Measurements from ENCODE around the gene IFIT5.
"Not testable (repeated sequence)": the region's sequence is repeated elsewhere in the genome, so short reads cannot be mapped to it uniquely, and the experiment has no call there.

IFIT5 gene

GRCh38 chr10:89426230-89426868 lies 12.0 kb downstream of the IFIT5 start:
- in situ Hi-C loops (cut with MboI; ENCODE audit: low sequenced_read_pairs) = loop anchor here (10.0 kb wide), 1 partner anchor 128 kb away; no protein-coding TSS in a partner anchor

DNA sequence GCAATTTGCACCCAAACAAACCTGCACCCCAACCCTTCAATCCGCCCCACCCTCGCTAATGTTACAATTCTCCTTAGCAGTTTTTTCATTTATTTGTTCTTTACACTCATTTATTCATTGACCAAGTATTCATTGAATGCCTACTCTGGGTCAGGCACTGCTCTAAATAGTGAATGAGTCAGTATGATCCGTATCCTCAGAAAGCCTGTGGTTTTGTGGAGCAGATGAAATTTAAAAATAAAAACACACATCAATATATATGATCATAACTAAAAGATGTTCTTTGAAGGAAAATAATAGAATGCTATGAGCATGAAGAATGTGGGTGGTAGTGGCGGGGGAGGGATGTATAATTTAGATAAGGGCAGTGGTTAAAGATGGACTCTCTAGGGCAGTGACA lies 13.3 kb downstream of the IFIT5 start:
- in situ Hi-C loops (cut with MboI; ENCODE audit: low sequenced_read_pairs) = loop anchor here (10.0 kb wide), 1 partner anchor 127 kb away; no protein-coding TSS in a partner anchor

- in situ Hi-C loops (cut with MboI; ENCODE audit: low sequenced_read_pairs) = loop anchor here (10.0 kb wide), 1 partner anchor 126 kb away; no protein-coding TSS in a partner anchor
These were observed 14.5 kb downstream of the IFIT5 start for GRCh38 chr10:89428877-89429276.

DNA sequence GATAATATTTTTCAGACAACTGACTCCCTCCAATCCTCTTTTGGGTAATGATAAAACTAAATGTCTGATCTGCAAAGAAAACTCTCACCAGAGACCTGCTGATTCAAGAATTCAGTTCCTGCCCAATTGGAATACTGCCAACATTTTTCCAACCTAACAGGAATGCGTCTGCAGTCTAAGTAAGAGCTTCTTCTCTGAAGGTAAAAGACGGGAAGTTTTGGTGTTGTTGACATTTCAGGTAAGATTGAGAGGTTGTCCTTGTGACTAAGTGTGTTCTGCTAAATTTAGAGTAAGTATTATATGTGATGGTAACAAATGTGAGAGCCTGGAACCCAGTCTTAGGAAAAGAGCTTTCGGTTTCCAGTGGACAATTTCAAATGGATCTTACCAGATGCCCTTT lies 17.6 kb downstream of the IFIT5 start:
- in situ Hi-C loops (cut with MboI; ENCODE audit: low sequenced_read_pairs) = no loop called here

- in situ Hi-C loops (cut with MboI; ENCODE audit: low sequenced_read_pairs) = no loop called here
These were observed 24.2 kb downstream of the IFIT5 start for GRCh38 chr10:89438525-89438924.

DNA sequence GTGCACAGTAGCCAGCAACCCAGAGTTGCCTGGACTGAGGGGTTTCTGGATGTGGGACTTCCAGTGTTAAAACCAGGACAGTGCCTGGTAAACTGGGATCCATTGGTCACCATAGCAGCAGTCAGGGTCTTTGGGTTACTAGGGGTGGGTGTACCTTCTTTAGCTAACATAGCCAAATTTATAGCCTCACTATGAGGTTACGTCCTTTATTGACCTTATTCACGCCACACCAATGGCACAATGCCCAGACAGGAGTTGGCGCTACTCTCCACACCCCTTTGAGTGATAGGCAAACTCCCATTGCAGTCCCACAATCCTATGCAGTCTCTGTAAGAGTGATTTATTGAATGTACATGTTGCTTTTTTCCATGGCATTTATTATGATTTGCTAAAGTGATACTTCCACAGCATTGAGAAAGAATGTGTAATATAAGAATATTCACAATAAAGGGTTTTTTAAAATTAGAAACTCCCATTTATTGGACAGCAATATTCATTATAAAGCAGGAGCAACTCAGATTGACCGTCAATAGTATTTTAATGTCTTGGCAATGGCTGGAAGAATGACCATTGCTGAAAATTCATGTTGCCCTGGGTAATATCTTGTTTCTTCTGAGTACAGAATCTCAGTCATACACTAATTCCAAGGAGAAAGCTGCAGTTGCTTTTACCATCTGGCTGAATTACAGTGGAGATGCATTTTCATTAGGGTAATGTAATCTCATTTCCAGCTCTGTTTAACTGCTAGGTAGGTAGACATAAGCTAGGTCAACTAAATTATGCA lies 26.1 kb downstream of the IFIT5 start:
- in situ Hi-C loops (cut with MboI; ENCODE audit: low sequenced_read_pairs) = no loop called here

GRCh38 chr10:89442289-89442688 lies 27.9 kb downstream of the IFIT5 start:
- in situ Hi-C loops (cut with MboI; ENCODE audit: low sequenced_read_pairs) = no loop called here

- in situ Hi-C loops (cut with MboI; ENCODE audit: low sequenced_read_pairs) = not testable (repeated sequence)
These were observed 30.5 kb downstream of the IFIT5 start for GRCh38 chr10:89444819-89445218.

GRCh38 chr10:89450901-89451300 lies 36.5 kb downstream of the IFIT5 start:
- in situ Hi-C loops (cut with MboI; ENCODE audit: low sequenced_read_pairs) = no loop called here

DNA sequence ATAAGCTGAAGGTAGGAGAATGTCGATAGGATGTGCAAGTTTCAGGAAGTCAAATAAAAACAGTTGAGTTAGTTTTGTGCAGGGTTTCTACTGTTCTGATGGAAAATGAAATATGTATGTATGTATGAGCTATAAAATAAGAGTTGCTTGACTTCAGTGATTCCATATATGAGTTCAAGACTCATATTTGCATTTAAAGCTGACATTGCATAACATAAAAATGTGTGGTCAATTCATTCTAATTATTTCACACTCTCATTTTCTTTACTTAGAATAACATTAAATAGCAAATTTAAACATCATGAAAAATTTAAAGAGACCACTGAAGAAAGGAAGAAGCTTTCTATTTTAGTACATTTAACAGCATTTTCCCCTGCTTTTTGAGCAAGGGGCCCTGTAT lies 37.8 kb downstream of the IFIT5 start:
- in situ Hi-C loops (cut with MboI; ENCODE audit: low sequenced_read_pairs) = no loop called here

- in situ Hi-C loops (cut with MboI; ENCODE audit: low sequenced_read_pairs) = no loop called here
These were observed 40.4 kb downstream of the IFIT5 start for GRCh38 chr10:89454561-89455347.

DNA sequence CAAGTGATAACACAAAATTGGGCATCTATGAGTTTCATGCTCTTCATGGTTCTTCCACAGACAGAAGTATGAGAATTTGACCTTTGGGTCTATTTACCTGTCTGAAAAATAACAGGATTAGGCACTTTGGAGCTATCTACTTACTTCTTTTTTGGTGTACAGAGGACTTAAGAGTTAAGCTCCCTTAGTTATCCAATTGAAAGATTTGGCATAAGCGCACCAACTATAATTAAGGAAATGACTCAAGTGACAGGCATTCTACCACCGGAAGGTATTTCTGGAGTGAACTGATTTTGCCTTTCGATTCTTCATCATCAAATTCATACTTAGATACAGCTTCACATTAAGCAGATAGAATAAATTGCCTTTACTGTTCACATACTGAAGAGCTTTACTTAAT lies 43.9 kb downstream of the IFIT5 start:
- in situ Hi-C loops (cut with MboI; ENCODE audit: low sequenced_read_pairs) = no loop called here

- in situ Hi-C loops (cut with MboI; ENCODE audit: low sequenced_read_pairs) = no loop called here
These were observed 44.4 kb downstream of the IFIT5 start for GRCh38 chr10:89458784-89459183.

GRCh38 chr10:89463846-89464537 lies 49.6 kb downstream of the IFIT5 start:
- in situ Hi-C loops (cut with MboI; ENCODE audit: low sequenced_read_pairs) = no loop called here

- in situ Hi-C loops (cut with MboI; ENCODE audit: low sequenced_read_pairs) = no loop called here
These were observed 50.8 kb downstream of the IFIT5 start for GRCh38 chr10:89465196-89465595.

- in situ Hi-C loops (cut with MboI; ENCODE audit: low sequenced_read_pairs) = no loop called here
These were observed 52.2 kb downstream of the IFIT5 start for GRCh38 chr10:89466599-89467035.

DNA sequence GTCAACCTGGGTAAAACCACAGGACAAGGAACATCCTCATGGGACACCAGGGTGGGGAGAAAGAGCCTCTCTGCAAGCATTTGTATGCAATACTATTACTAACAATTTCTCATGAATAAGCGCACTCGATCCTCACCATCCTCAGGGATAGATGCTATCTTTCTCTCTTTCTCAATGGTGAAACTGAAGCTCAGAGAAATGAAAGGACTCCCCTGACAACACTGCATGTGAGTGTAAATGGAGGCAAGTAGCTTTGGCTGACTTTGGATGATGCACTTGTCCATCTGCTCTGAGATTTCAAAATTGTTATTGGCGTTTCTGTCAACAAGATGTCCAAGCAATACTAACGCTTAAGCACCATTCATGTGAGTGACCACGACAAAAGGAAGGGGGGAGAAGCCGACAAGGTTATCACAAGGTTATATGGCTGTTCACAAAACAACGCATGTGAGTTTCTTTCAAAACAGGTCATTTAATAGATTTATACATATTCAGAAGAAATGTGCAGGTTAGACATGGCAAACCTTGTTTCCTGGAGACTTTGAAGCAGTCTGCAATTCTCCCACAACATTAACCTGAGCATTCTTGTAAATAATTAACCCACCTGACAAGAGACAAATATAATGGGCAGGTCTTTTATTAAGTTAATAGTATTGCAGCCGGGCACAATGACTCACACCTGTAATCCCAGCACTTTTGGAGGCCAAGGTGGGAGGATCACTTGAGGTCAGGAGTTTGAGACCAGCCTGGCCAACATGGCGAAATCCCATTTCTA lies 54.0 kb downstream of the IFIT5 start:
- in situ Hi-C loops (cut with MboI; ENCODE audit: low sequenced_read_pairs) = no loop called here

- in situ Hi-C loops (cut with MboI; ENCODE audit: low sequenced_read_pairs) = no loop called here
These were observed 55.1 kb downstream of the IFIT5 start for GRCh38 chr10:89469517-89469916.

Measured in HL-60/S4 treated with retinoic acid at 250 ng/mL for 4 days and 3 days (cell line).